HG03342 (cell line): ENCODE results near the gene CHN2.

ENCODE experiments used
- ATAC-seq: cut with Tn5 transposase; IDR thresholded peaks from one replicate; pipeline ENCODE4 v1.9.1; 2021; ENCODE audit warnings: mild to moderate bottlenecking, moderate library complexity; ENCODE audit not compliant: unreplicated experiment

The CHN2 gene

DNA sequence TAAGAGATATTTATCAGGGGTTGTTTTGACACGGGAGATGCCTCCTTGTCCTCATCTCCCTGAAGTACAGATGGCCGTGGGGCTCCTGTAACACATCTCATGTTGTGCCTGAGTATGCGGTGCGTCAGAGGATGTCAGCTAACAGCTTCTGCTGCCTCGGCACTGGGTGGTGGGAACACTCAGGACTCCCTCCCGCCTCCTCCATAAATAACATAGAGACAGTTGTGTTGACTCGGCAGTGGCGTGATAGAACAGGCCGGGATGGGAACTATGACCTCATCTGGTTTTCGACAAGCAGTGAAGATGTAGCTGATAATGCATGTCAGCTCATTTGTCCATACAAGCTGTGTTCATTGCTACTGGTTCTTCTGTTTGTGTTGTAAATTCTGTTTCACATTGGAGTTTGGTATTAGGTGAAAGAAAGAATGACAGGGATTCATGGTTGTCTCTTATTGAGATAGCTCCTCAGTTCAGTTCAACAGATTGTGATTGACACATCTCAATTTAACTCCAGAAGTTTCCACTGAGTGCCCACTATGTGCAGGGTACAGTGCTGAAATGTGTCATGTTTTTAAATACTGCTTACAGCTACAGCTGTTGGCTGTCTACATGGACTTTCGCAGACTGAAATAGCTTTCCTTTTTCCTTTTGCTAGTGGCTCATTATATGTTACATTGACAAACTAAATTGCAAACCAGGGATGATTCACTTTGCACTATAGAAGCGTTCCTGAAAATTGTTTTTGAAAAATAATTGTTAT is 87.4 kb downstream of the CHN2 start:
- no peak for ATAC-seq

DNA sequence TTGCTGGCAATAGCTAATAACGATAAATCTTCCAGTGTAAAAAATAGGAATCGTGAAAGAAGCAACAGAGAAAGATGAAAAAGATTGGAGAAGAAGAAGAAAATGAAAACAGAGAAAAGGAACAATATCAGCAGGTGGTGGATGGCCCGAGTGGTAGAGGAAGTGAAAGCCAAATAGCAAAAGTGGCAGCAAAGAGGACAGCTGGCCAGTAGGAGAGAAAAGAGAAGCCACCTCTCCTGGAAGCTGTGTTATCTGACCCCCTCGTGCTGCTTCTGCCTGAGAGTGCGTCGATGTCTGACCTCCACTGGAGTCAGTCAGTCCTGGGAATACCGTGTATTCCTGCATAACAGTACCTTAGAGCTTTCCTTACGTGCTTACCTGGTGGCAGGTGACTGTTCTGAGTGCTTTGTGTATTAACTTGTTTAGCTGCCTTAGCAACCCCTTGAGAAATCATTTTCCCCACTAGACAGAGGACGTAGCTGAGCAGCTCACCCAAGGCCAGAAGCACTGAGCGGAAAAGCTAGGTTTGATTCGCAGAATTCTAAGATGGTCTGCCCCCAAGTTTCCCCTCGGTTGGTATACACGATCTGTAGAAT is 88.3 kb downstream of the CHN2 start:
- ATAC-seq: peak; percentile 50

DNA sequence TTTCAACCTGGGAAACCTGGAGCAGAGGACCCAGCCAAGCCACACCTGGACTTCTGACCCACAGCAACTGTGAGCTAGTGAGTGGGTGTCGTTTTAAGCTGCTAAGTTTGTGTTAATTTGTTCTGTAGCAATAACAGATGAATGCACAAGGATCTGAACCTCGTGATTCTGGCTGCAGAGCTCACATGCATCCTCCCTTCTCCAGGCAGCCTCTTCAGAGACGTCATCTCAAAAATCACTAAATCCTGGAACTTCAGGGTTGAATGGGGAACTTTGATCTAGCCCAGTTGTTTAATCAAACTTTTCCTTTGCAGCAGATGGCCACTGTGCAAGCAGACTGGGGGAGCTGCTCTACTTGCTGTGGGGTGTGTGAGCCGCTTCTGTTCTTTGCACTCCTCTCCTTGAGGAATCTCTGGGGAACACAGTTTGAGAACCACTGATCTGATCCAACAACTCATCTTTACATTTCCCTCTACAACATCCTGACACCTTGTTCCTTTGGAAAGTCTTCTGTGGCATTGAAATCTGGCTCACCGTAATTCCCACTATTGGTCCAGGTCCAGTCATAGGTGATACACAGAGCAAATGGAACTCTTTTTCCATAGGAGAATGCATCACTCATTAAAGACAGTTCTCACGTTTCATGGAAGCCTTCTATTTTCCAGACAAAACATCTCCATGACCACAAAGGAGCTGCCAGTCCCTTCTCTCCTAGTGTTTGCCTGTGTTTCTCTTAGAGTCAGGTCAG is 90.3 kb downstream of the CHN2 start:
- ATAC-seq: no peak

DNA sequence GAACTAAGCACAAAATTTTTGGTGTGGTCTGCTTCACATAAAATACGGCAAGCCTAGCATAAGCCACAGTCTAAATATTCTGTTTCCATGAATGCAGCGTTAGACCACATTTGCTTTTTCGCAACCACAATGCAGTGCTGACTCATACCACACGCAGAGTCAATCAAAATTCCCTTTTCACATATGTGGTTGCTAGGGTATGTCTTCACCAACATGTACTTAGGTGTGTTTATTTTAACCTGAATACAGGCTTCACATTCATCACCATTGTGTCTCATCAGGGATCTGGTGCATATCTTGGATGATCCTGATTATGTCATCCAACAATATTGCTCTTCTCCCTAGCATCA is 90.8 kb downstream of the CHN2 start:
- no peak for ATAC-seq

DNA sequence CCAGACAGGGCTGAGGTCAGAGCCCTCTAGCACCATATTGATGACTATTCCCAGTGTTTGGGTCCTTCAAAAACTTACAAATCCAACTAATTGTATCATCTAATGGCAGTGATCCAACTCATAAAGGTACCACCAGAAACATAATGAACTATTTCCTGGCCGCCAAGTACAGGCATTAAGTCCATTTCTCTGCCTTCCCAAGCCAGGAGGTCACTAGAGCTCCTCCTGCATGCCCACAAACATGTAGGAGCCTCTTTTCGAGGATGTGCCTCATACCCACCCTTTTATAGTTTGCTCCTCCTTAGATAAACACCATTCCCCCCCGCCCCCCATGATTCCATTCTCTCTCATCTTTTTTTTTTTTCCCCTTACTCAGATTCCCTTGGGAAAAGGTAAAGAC is 91.3 kb downstream of the CHN2 start:
- ATAC-seq: no peak

DNA sequence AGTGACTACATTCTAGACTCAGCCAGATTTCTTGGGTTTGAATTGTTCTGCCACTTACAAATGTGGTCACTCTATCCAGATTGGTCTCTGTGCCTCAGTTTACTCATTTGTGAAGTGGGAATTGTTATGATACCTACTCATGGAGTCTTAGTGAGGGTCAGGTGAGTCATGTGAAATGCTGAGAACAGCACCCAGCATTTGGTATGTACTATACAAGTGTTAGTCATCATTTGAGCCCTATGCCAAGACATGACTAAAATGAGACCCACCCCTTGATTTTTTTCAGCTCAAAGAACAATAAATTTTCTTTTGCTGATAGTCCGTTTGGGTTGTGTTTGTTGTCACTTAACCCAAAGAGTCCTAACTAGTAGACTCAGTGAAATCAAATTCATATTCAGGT is 92.8 kb downstream of the CHN2 start:
- no peak for ATAC-seq

DNA sequence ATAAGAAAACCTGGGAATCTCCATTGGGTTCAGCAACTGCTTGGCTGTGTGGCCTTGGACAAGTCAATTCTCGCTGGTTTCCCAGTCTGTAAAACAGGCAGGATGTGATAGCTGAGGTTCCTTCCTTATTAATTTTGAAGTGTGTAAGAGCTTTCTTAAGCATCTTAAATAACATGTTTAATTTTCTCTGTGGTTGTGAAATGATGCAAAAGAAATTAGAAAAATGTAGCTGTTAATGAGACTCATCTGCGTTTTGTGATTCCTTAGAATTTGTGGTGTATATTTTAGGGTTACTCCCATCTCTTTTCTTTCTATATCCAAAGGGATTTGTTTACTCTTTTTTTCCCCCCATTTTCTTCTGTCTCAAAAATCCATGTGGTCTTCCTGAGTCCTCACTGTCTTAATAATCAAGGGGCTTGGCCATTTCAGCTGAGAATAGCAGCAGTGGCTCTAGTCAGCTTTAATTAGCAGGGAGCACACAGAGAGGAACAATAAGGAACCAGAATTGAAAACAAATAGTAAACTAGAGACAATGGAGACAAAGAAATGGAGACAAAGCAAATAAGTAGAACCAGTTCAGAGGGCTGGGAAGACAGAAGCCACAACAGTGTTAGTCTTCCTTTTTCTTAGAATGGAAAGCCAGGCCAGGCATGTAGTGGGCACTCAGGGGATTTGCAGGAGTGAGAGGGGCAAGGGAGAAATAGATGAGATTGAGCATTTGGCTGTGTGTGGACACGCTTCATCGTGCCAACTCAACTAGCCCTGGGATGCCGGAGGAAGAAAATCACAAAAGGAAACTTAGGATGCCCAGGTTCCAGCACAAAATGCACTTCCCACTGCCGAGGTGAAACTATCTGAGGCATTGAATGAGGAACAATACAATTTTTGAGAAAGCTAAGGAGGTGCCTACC is 93.9 kb downstream of the CHN2 start:
- ATAC-seq: no peak

DNA sequence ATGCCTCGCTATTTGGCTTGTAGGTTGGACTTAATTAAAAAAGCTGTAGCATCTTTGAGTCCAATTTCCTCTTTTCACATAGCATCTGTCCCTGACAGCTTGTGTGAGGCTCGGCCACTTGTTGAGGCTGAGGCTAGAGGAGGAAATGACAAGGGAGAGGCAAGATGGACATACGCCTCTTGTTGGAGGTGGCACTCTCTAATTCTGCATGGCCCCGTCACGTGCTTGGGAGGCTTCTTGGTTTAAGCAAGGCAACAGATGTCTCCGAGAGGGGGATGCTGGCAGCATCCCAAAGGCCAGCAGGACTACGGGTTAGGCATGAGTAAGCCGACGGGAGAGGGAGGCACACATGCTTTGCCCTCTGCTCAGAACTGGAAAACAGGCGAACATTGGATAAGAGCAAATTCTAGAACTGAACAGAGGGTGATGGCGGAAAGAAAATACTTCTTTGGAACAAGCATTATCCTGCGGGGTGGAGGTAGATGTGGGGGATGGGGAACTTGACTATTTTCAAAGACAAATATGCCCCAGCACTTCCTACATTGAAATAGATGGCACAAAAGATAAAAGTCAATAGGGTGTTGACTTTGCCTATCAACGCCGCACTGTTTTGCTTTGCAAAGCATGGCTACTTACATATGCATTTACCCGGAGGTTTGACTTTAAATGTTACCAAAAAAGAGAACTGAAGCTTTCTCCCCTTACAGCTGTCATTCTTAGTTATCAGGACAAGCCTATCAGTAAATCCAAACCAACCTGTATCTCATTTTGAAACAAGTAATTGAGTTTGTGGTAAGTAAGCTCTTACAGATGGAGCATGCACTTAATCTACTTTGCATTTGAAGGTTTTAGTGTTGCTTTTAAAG is 94.8 kb downstream of the CHN2 start:
- no peak for ATAC-seq

DNA sequence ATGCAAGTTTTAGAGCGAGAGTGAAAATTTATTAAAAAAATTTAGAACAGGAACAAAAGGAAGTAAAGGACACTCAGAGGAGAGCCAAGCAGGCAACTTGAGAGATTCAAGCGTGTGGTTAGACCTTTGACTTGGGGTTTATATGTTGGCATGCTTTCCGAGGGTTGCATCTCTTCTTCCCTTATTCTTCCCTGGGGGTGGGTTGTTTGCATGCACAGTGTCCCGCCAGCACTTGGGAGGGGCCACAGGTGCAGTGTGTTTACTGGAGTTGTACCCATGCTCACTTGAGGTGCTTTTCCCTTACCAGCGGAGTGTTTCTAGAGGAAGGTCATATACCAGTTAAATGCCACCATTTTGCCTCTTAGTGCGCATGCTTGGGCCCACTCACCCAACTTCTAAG is 96.3 kb downstream of the CHN2 start:
- no peak for ATAC-seq

DNA sequence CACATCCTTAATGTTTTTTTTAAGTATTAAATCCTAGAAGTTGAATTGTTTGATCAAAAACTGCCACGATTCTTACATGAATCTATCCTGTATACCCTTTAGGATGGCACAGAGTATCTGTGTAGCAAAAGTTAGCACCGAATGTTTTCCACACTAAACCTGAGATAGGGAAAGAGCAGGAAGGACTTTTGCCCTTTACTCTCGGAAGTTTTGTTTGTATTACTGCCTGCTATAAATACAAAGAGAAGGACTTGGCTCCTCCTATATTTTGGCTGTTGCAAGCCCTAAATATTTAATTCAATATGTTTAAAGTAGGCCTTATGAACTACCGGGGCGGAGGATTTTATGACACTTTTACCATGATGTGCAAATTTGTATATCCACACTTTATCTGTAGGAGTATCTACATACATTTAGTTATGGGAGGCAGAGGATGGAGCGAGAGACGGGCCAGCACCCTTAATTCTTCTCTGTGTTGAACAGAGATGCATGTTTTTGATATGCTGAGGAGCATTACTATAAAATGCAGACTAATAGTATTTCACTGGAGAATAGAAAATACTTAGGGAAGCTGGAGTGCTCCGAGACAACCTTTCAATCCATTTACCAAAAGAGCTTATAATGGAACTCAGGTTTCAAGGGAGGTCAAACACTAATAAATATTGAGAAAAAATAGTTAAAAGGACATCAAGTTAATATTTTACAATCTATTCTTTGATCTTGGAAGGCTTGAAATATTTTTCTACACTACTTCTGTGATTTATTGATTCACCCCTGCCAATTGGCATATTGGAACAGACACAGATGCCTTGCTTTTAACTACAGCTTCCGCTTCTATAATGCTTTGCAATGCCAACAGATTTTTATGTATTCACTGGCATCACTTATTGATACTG is 97.4 kb downstream of the CHN2 start:
- ATAC-seq: no peak

DNA sequence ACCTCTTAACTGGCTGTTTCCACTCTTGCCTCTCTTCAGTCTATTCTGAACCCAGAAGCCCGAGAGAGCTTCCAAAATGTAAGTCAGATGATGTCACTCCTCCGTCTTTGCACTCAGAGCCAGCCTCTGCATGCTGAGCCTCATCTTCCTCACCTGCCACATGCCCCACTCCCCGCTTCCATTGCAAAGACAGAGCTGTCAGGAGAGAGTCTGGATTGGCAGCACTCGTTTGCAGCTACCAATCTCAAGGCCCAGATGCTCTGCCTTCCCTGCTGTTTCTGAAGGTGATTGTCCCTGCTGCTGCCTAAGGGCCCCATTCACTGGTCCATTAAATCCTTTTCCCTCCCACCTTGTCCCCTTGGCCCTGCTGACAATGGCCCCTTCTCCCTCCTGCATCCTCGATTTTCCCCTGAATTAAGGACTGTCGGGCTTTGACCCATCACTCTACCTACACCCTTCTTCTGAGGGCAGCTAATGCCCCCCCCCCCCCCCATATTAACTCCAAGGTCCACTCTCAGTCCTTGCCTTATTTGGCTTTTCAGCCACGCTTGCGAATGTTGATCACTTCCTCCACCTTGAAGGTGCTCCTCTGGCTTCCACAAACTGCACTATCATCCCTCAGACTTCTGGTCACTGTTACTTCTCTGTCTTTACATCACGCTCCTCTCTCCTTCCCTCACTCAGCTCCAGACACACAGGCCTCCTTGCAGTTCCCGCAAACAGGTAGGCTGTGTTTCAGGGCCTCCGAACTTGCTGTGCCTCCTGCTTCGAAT is 98.5 kb downstream of the CHN2 start:
- ATAC-seq: no peak

DNA sequence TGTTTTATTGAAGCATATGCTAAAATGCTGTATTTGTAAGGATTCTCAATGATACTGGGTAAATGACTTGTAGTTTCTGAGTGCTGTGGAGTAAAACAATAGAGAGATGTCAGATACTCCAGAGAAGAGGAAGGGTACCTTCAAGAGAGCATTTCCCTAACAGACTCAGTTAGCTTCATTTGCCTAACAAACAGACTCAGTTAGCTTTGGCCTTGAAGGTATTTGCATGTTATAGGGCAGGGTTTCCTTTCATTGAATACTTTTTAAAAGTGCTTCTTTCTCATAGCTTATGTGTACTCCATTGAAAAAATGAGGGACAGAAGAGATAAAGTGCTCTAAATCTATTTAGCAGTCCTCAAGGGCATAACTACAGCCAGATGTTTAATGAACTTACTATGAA is 101.8 kb downstream of the CHN2 start:
- ATAC-seq: no peak

DNA sequence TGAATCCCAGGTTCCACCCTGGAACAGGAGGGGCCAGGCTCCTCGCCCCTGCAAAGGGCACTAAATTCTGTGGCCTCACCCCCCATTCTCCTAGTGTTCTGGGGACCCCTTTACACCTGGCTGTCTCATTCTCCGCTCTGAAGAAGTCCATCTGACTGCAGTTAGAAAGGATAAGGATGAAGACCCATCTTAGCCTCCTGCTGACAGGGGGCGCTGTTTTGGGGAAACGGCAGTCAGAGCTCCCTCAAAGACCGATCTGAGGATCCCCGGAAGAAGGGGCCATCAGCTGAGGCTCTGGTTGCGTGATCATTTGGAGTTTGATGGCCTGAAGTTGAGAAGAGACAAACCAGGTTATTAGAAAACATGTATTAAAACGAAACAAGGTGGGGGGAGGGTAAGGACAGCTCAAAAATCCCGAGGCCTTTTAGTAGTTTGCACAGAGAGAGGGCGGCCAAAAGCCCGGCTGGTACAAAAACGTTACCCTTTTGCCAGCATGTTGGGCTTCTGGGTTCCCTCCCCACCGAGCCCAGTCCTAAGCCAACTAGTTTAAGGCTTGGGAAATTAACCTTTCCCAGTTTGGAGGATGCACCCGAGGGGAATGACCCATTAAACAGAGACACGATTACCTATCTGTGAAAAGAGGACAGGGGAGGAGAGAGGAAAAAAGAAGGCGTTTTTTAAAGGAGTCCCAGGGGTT is 102.8 kb downstream of the CHN2 start:
- no peak for ATAC-seq

DNA sequence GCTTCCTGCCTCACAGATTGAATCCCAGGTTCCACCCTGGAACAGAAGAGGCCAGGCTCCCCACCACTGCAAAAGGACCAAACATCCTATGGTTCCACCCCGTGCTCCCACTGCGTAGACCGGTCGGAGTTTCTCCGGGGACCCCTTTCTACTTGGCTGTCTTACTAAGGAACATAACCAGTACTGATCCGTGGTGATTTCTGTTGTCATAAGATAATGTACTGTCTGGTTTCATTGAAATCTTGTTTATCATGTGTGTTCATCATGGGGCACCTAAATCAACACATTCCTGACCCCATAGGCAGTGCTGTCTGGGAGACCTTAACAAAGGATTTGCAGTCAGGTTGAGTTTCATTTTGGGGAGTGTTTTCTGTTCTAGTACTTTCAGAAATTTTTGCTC is 104.5 kb downstream of the CHN2 start:
- no peak for ATAC-seq

DNA sequence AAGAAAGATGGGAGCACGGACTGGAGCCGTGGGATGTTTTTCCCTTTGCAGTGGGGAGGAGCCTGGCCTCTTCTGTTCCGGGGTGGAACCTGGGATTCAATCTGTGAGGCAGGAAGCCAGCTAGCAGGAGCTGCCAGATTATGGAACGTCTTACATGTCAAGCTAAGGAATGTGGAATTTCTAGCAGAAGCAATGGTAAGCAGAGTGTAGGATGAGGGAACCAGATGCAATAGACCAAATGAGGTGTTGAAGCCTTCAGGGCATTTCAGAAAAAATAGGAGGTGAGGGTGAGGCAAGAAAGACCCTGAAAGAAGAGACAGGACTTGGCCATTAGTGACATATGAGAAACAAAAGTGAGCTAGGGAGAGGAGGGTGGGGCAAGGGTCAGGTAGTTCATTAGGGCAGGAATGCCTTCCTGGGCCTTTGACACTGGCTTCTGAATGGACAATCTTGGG is 105.5 kb downstream of the CHN2 start:
- ATAC-seq: no peak

DNA sequence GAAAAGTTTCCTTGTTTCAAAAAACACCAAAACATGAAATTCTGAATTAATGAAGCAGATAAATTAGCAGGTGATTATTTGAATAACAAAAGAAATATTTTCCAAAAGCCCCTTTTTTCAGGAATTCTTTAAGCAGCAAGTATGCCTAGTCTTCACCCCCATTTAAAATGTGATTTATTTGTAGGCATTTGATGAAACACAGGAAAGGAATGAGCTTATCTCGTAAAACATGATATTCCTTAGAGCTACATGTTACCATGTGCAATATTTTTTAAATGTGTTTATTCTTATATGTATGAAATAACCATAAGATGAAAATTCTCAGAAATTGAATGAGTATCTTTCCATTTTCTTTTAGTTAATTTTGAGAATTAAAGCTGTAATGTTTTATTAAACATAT is 106.1 kb downstream of the CHN2 start:
- no peak for ATAC-seq

DNA sequence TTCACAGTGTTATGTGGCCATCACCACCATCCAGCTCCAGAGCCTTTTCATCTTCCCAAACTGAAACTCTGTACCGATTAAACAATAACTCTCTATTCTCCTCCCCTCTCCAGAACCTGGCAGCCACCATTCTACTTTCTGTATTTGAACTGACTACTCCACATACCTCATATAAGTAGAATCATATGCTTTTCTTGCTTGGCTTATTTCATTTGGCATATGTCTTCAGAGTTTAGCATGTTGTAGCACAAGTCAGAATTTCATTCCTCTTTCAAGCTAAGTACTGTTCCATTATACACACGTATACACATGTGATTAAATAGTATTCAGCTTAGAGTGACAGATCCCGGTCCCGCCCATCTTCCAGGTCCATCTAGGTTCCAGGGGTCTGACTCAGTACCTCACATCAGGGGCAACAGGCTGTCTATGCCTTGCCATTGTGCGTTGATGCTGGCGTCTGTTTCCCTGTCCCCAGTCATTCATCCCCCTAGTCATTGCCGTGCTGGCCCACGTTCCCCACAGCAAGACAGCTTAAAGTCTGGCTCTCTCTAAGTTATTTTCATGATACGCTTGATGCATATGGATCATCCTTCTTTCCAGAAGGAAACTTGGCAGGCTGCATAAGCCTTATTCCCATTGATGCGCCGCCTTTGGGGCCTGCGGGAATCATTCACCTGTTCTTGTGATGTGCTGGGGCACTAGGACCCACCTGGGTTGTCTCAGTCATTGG is 108.3 kb downstream of the CHN2 start:
- no peak for ATAC-seq
